K562 (cell line): ENCODE results near the gene ARID4B. TPM values are rescaled to one million over a fixed set of nuclear protein-coding genes. Genes with fewer than 3 reads are reported as not detected.
A peak's percentile ranks its signal among the peaks of the same experiment; 100 is the strongest.

Experiments used
- ATAC-seq: fragments of 200-7000 bp; cut with Tn5 transposase; 3 replicates; pipeline ENCODE4 v1.9.1; 2020; ENCODE audit warnings: moderate library complexity
- Bru-seq: library from RNA; stranded (reverse); fragments of 400-500 nt; gene quantifications from one replicate; lab custom pipeline; 2021; lab: Mats Ljungman, UMichigan
- BruChase-seq, 2 experiments: library from RNA; stranded (reverse); fragments of 400-500 nt; gene quantifications; one replicate each; lab custom pipeline; 2021; lab: Mats Ljungman, UMichigan
- BruUV-seq: library from RNA; stranded (reverse); fragments of 400-500 nt; replicated peaks from 2 replicates; lab custom pipeline; 2021; lab: Mats Ljungman, UMichigan
- CTCF ChIA-PET: fragments of 300-600 bp; formaldehyde crosslinking; extraction: SDS; loops from one replicate; lab custom pipeline; 2021; ENCODE audit warnings: low intra/inter-chr PET ratio; lab: Yijun Ruan, JAX
- POLR2A ChIA-PET: fragments of 300-600, 350-650 bp; sonication (Branson Sonifier 250); formaldehyde crosslinking; extraction: SDS; loops from one replicate; lab custom pipeline; 2021; ENCODE audit warnings: antibody characterized with exemption, inconsistent platforms; lab: Yijun Ruan, JAX
- DNase-seq, 4 experiments: peaks; one replicate each; pipeline versions ENCODE4 v3.0.0 to v3.0.0-alpha.2; 2011 to 2018; ENCODE audit warnings: low spot score in 3 of 4, mixed read lengths in 3 of 4; ENCODE audit errors: extremely low read depth in 1 of 4
- FAIRE-seq: peaks from 2 replicates; lab custom pipeline; 2011; peaks lifted over from hg19 to GRCh38; lab: Jason Lieb, UNC
- H2AFZ ChIP-seq: 2 replicates; pipeline ENCODE4 v1.6.0; 2011; ENCODE audit warnings: low read depth, low read length, control low read depth, inconsistent platforms
- H3K27ac ChIP-seq: fragments of 200-600 bp; 3 replicates; pipeline ENCODE4 v1.8.0; 2011; ENCODE audit warnings: low read depth, mild to moderate bottlenecking, control low read depth, inconsistent platforms, low read length, moderate library complexity, mixed read lengths; ENCODE audit errors: extremely low read depth
- H3K27me3 ChIP-seq, 2 experiments: fragments of 300-600 bp in 1 of 2; 2 replicates in 1 of 2; 3 replicates in 1 of 2; pipeline versions ENCODE4 v1.6.0 to v1.8.0; 2011; ENCODE audit warnings: inconsistent platforms in 2 of 2, low read length in 2 of 2, mild to moderate bottlenecking in 1 of 2, mixed read lengths in 1 of 2, moderate library complexity in 1 of 2; ENCODE audit not compliant: control insufficient read depth in 2 of 2, insufficient read depth in 2 of 2
- H3K36me3 ChIP-seq: fragments of 300-600 bp; 3 replicates; pipeline ENCODE4 v1.8.0; 2011; ENCODE audit warnings: mild to moderate bottlenecking, low read length, inconsistent platforms; ENCODE audit not compliant: control insufficient read depth, insufficient read depth
- H3K4me1 ChIP-seq, 2 experiments: fragments of 200-600 bp in 1 of 2; replicated peaks in 1 of 2; 2 replicates in 1 of 2; 3 replicates in 1 of 2; pipeline versions ENCODE4 v1.5.1 to v1.8.0; 2011; ENCODE audit warnings: inconsistent platforms in 2 of 2, low read length in 2 of 2, mild to moderate bottlenecking in 1 of 2, mixed read lengths in 1 of 2, moderate library complexity in 1 of 2; ENCODE audit not compliant: control insufficient read depth in 2 of 2, insufficient read depth in 2 of 2
- H3K4me2 ChIP-seq: 2 replicates; pipeline ENCODE4 v1.6.1; 2011; ENCODE audit warnings: low read length, control low read depth, inconsistent platforms, mixed read lengths; ENCODE audit not compliant: insufficient read depth
- H3K4me3 ChIP-seq: fragments of 200-600 bp; sonication (generic), shearing (Covaris generic); 2 replicates; pipeline ENCODE4 v1.5.1; 2016; ENCODE audit warnings: control low read depth, inconsistent platforms
- H3K79me2 ChIP-seq: fragments of 200-600 bp; 3 replicates; pipeline ENCODE4 v1.8.0; 2011; ENCODE audit warnings: low read length, inconsistent platforms; ENCODE audit not compliant: control insufficient read depth, insufficient read depth
- H3K9ac ChIP-seq, 2 experiments: 2 replicates each; pipeline versions ENCODE4 v1.6.0 to v1.6.1; 2011; ENCODE audit warnings: low read depth in 2 of 2, low read length in 2 of 2, control low read depth in 1 of 2, inconsistent platforms in 1 of 2, mild to moderate bottlenecking in 1 of 2, mixed read lengths in 1 of 2; ENCODE audit not compliant: insufficient read depth in 1 of 2
- H3K9me1 ChIP-seq: one replicate; pipeline ENCODE4 v1.6.0; 2011; ENCODE audit warnings: inconsistent platforms, mild to moderate bottlenecking, low read length, moderate library complexity; ENCODE audit not compliant: control insufficient read depth, insufficient read depth
- H3K9me3 ChIP-seq: replicated peaks from 2 replicates; pipeline ENCODE4 v1.5.1; 2011; ENCODE audit warnings: low read depth, low read length, inconsistent platforms; ENCODE audit not compliant: control insufficient read depth, insufficient read depth
- H4K20me1 ChIP-seq: replicated peaks from 2 replicates; pipeline ENCODE4 v1.6.1; 2011; ENCODE audit warnings: low read length, inconsistent platforms, mixed read lengths; ENCODE audit not compliant: control insufficient read depth, insufficient read depth
- E2F3 ChIP-seq: fragments of 250-450 bp; sonication (Bioruptor Pico); IDR thresholded peaks from 2 replicates; pipeline ENCODE4 v1.4.0; 2020; ENCODE audit warnings: mild to moderate bottlenecking
- ELK3 ChIP-seq: fragments of 450-650 bp; formaldehyde crosslinking; IDR thresholded peaks from 2 replicates; pipeline ENCODE4 v1.4.0; 2020; ENCODE audit warnings: mild to moderate bottlenecking
- FOXJ3 ChIP-seq: sonication (generic); formaldehyde crosslinking; IDR thresholded peaks from 2 replicates; pipeline ENCODE4 v1.4.0; 2020; ENCODE audit warnings: mild to moderate bottlenecking, missing genetic modification reagents
- KAT2B ChIP-seq: IDR thresholded peaks from one replicate; pipeline ENCODE4 v1.6.1; 2012; ENCODE audit warnings: low read depth, mild to moderate bottlenecking, control low read depth, inconsistent platforms, low read length, moderate library complexity
- MCM2 ChIP-seq: fragments of 450-650 bp; IDR thresholded peaks from 2 replicates; pipeline ENCODE4 v1.6.1; 2017; ENCODE audit warnings: low read depth, mild to moderate bottlenecking
- POLR3G ChIP-seq: IDR thresholded peaks from 2 replicates; pipeline ENCODE4 v1.6.1; 2011; ENCODE audit not compliant: insufficient read length, insufficient replicate concordance; ENCODE audit errors: extremely low read depth
- PRDM10 ChIP-seq: fragments of 450-650 bp; IDR thresholded peaks from 2 replicates; pipeline ENCODE4 v1.6.1; 2018; ENCODE audit not compliant: partially characterized antibody
- TEAD2 ChIP-seq: fragments of 450-650 bp; IDR thresholded peaks from 2 replicates; pipeline ENCODE4 v1.6.1; 2016; ENCODE audit warnings: missing genetic modification characterization, control low read depth, missing compliant biosample characterization
- ZNF696 ChIP-seq: fragments of 250-450 bp; sonication (Bioruptor Pico); conservative IDR thresholded peaks from 2 replicates; pipeline ENCODE4 v1.4.0; 2020; ENCODE audit warnings: mild to moderate bottlenecking, moderate library complexity
- ZNF707 ChIP-seq: fragments of 250-450 bp; sonication (Bioruptor Pico); conservative IDR thresholded peaks from 2 replicates; pipeline ENCODE4 v1.8.0; 2022; ENCODE audit warnings: inconsistent platforms, mild to moderate bottlenecking, moderate library complexity
- ZNF785 ChIP-seq: fragments of 250-450 bp; sonication (Bioruptor Pico); IDR thresholded peaks from 2 replicates; pipeline ENCODE4 v1.4.0; 2020; ENCODE audit warnings: mild to moderate bottlenecking
- WGBS: fragments of 100-300 bp; shearing (Covaris generic); methylation state at CpG from one replicate; pipeline ENCODE4 v1.1.6; 2016; ENCODE audit warnings: low coverage, mixed read lengths; ENCODE audit not compliant: insufficient coverage; ENCODE audit errors: missing lambda C conversion rate; 5-methylcytosine and 5-hydroxymethylcytosine counted together
- in situ Hi-C: fragments of 300-500 bp; cut with MboI; formaldehyde crosslinking; loops from 4 replicates; pipeline ENCODE4 v1.15.0; 2018; ENCODE audit warnings: inconsistent platforms, mixed read lengths
- intact Hi-C: fragments of 100-400 bp; cut with micrococcal nuclease; formaldehyde crosslinking; loops from 2 replicates; pipeline ENCODE4 v1.14.2; 2022
- long read RNA-seq, 3 experiments: library from polyadenylated mRNA in 2 of 3; library from RNA in 1 of 3; unstranded in 2 of 3; stranded (forward) in 1 of 3; transcript quantifications; one replicate each; pipeline ENCODE4 v2.0.0, GENCODE V29; 2019 to 2022
- polyA minus RNA-seq, 3 experiments: library from RNA; depleted of rRNA, polyadenylated mRNA; stranded (reverse); fragments of >200 nt; gene quantifications; 2 replicates each; pipeline ENCODE4 v1.2.3, GENCODE V29; 2011
- polyA plus RNA-seq, 8 experiments: library from polyadenylated mRNA; depleted of rRNA in 4 of 8; stranded (reverse) in 5 of 8; unstranded in 3 of 8; fragments of >200 nt; fragmentation: Nextera tagmentation in 2 of 8; fragmentation: Illumina TruSeq in 1 of 8; extraction: Ambion mirVana in 2 of 8; extraction: Trizol in 1 of 8; gene quantifications; 2 replicates each; pipeline versions ENCODE4 v1.2.1 to v1.2.3, GENCODE V29; 2011 to 2014; ENCODE audit warnings: inconsistent platforms in 1 of 8, missing spikeins in 1 of 8
- total RNA-seq, 7 experiments: library from RNA; depleted of rRNA in 6 of 7; stranded (reverse); fragments of >200 nt in 6 of 7; fragmentation: Illumina TruSeq in 2 of 7; extraction: Trizol in 2 of 7; gene quantifications; 2 replicates each; pipeline versions ENCODE4 v1.2.1 to v1.2.3, GENCODE V29; 2011 to 2021; ENCODE audit warnings: low replicate concordance in 1 of 7

The ARID4B gene
- total RNA-seq (2011; cell fraction: chromatin; rRNA removed; ENCODE audit: low replicate concordance): 87.6 and 197 TPM in 2 replicates
- 58.9 and 75.1 TPM in 2 replicates for total RNA-seq (2011; cell fraction: nucleolus; rRNA removed)
- 72.0 and 86.5 TPM in 2 replicates for total RNA-seq (2011; cell fraction: nucleoplasm; rRNA removed)
- 23.6 and 37.2 TPM in 2 replicates for total RNA-seq (2014; rRNA removed)
- total RNA-seq (2014; rRNA removed; fragmentation: Illumina TruSeq; extraction: Trizol): 37.9 and 42.9 TPM in 2 replicates
- total RNA-seq (2015; rRNA removed; fragmentation: Illumina TruSeq; extraction: Trizol): 33.3 and 38.9 TPM in 2 replicates
- 24.2 and 24.4 TPM in 2 replicates for total RNA-seq (2021)
- polyA plus RNA-seq (2011; rRNA removed): 12.3 and 17.7 TPM in 2 replicates
- polyA plus RNA-seq (2011; cell fraction: cytosol; rRNA removed): 2.4 and 4.6 TPM in 2 replicates
- 22.1 and 25.6 TPM in 2 replicates for polyA plus RNA-seq (2011; cell fraction: nucleus; rRNA removed)
- 12.7 and 14.0 TPM in 2 replicates for polyA plus RNA-seq (2012)
- 16.9 and 18.5 TPM in 2 replicates for polyA plus RNA-seq (2014; fragmentation: Illumina TruSeq; extraction: Trizol)
- 10 to 100 TPM in 1 of 2 experiments, 1 to 10 TPM in 1; 8.4 to 11.8 TPM for polyA plus RNA-seq (2014; fragmentation: Nextera tagmentation; extraction: Ambion mirVana)
- polyA plus RNA-seq (2014; rRNA removed): 13.1 and 14.3 TPM in 2 replicates
- 50.5 and 54.9 TPM in 2 replicates for polyA minus RNA-seq (2011; rRNA and poly(A)+ RNA removed)
- 16.7 and 29.3 TPM in 2 replicates for polyA minus RNA-seq (2011; cell fraction: cytosol; rRNA and poly(A)+ RNA removed)
- 34.6 and 80.0 TPM in 2 replicates for polyA minus RNA-seq (2011; cell fraction: nucleus; rRNA and poly(A)+ RNA removed)
- percentile 87 among the genes with signal in this experiment for Bru-seq, nascent RNA
- BruChase-seq, experiment 1, labeled RNA remaining after a 2-hour chase: percentile 91 among the genes with signal in this experiment
- percentile 92 among the genes with signal in this experiment for BruChase-seq, experiment 2, labeled RNA remaining after a 6-hour chase
- long read RNA-seq, experiment 1, full-length matches to known transcripts: 9 of 109 reads
- long read RNA-seq, experiment 1, partial matches to known transcripts: 63 of 109 reads
- long read RNA-seq, experiment 1, other reads (novel, unspliced or antisense): 37 of 109 reads
- long read RNA-seq, experiment 2, partial matches to known transcripts: 1 of 10 reads
- long read RNA-seq, experiment 2, other reads (novel, unspliced or antisense): 9 of 10 reads
- long read RNA-seq, experiment 3, transcript ARID4B-208 (11 exons, 2,315 nt): major isoform, 8 of 44 reads
- long read RNA-seq, experiment 3, partial matches to known transcripts: 33 of 44 reads
- long read RNA-seq, experiment 3, other reads (novel, unspliced or antisense): 3 of 44 reads

- peak in 3 of 4 experiments; percentile 94 to 98 (median 94) for DNase-seq
- in situ Hi-C loops: no loop called here
- peaks cover 92% of the 10 kb centered on the region for H3K79me2 ChIP-seq
- BruUV-seq: no TSS peak
- H2AFZ ChIP-seq: peak within 1 kb of the TSS; percentile 98
- peak within 1 kb of the TSS; percentile 82 for H3K4me3 ChIP-seq
- no peaks in the 10 kb centered on the region for H3K27me3 ChIP-seq
- H3K9ac ChIP-seq: peak within 1 kb of the TSS; percentile 92 to 98
- no peak for FAIRE-seq
- no peaks in the 10 kb centered on the region for H3K9me1 ChIP-seq
- intact Hi-C loops: loop anchor here (1.0 to 2.0 kb wide), 5 partner anchors 40 to 177 kb away; partner anchors contain the start of genes B3GALNT2, RBM34 and TBCE
- no peaks in the 10 kb centered on the region; the same call in 1 of the 2 replicates for H4K20me1 ChIP-seq
- WGBS: under 1% methylated on average over 35 of the region's 58 CpGs
- no peaks in the 10 kb centered on the region for H3K9me3 ChIP-seq
- ATAC-seq: peak; percentile 37
- peak within 1 kb of the TSS; percentile 98 for H3K4me2 ChIP-seq
- CTCF ChIA-PET: interaction anchor here (1.3 kb wide), 1 partner anchor 87 kb away, joined by 6 read pairs; no protein-coding TSS in a partner anchor
- POLR2A ChIA-PET: interaction anchor here (0.6 to 5.0 kb wide), 7 partner anchors 12 to 169 kb away, joined by 3 to 38 read pairs (median 3); no protein-coding TSS in a partner anchor
- H3K36me3 ChIP-seq: peaks cover 29% of the 10 kb centered on the region; the same call in 2 of the 3 replicates
- peak within 1 kb of the TSS; percentile 97 for H3K27ac ChIP-seq
- H3K4me1 ChIP-seq: peaks cover 10 to 13% of the 10 kb centered on the region in 2 experiments; a peak in 3 of 5 replicates
- no peak for TF ChIP-seq TEAD2
- TF ChIP-seq ZNF707 (CRISPR knock-in tag): 0 out of 2 replicates have a peak, but pooled peaks have one; percentile 46
- no peak for TF ChIP-seq KAT2B
- TF ChIP-seq ZNF696 (CRISPR knock-in tag): no peak
- 0 out of 2 replicates have a peak, but pooled peaks have one; percentile 43 for TF ChIP-seq E2F3 (CRISPR knock-in tag)
- TF ChIP-seq MCM2: no peak
- peak; percentile 52; the same call in 1 of the 2 replicates for TF ChIP-seq ELK3 (CRISPR knock-in tag)
- no peak for TF ChIP-seq FOXJ3
- no peak for TF ChIP-seq ZNF785 (CRISPR knock-in tag)
- TF ChIP-seq PRDM10: no peak
- no peak for TF ChIP-seq POLR3G
Measured at GRCh38 chr1:235327559-235328270, at the start of gene ARID4B. ARID4B (minus strand) TSS chr1:235328179; CDS start chr1:235326919, 1,260 bp downstream.
